AG04450 (cell line): ENCODE results near the gene SCGB1A1. TPM values are rescaled to one million over a fixed set of nuclear protein-coding genes. Genes with fewer than 3 reads are reported as not detected.

ENCODE experiments used
- CTCF ChIA-PET: fragments of 300-600, 350-600 bp; formaldehyde crosslinking; extraction: SDS; loops from one replicate; lab custom pipeline; 2022; ENCODE audit warnings: antibody characterized with exemption, inconsistent platforms; lab: Charles Lee
- POLR2A ChIA-PET: fragments of 350-600 bp; formaldehyde crosslinking; extraction: SDS; loops from one replicate; lab custom pipeline; 2021; ENCODE audit warnings: antibody characterized with exemption, inconsistent platforms; lab: Yijun Ruan, JAX
- DNase-seq: peaks from one replicate; pipeline ENCODE4 v3.0.0-alpha.2; 2011; ENCODE audit warnings: low read depth, low spot score
- H3K27ac ChIP-seq: one replicate; pipeline ENCODE4 v1.5.1; 2012; ENCODE audit warnings: low read depth, low read length, control low read depth
- H3K27me3 ChIP-seq: one replicate; pipeline ENCODE4 v1.6.0; 2012; ENCODE audit warnings: low read length; ENCODE audit not compliant: control insufficient read depth, insufficient read depth
- H3K4me3 ChIP-seq: 2 replicates; pipeline ENCODE4 v1.5.1; 2011; ENCODE audit warnings: mild to moderate bottlenecking, low read depth, low read length, control low read depth
- H3K9me3 ChIP-seq: 2 replicates; pipeline ENCODE4 v1.5.1; 2012; ENCODE audit warnings: low read length; ENCODE audit not compliant: control insufficient read depth, insufficient read depth
- CTCF ChIP-seq: IDR thresholded peaks from 2 replicates; pipeline ENCODE4 v1.5.1; 2011; ENCODE audit warnings: low read depth, low read length, control low read depth, inconsistent platforms
- polyA plus RNA-seq: library from polyadenylated mRNA; depleted of rRNA; stranded (reverse); fragments of >200 nt; gene quantifications from 2 replicates; pipeline ENCODE4 v1.2.3, GENCODE V29; 2011

The SCGB1A1 gene
- polyA plus RNA-seq, 1 experiment = not detected

GRCh38 chr11:62392506-62392905 is 26.3 kb upstream of the SCGB1A1 start:
- TF ChIP-seq CTCF = no peak
- H3K4me3 ChIP-seq = no peak overlapping the region
- peaks cover 8% of the 10 kb centered on the region for H3K27me3 ChIP-seq
- ChIA-PET POLR2A (no interaction called here), CTCF (interaction anchor here (0.8 to 5.4 kb wide), 5 partner anchors 32 to 303 kb away, joined by 3 to 120 read pairs (median 3); no protein-coding TSS in a partner anchor)
- no peaks in the 10 kb centered on the region for H3K9me3 ChIP-seq
- H3K27ac ChIP-seq = no peak overlapping the region
- no peak for DNase-seq

GRCh38 chr11:62393061-62393611 is 25.7 kb upstream of the SCGB1A1 start:
- ChIA-PET CTCF (interaction anchor here (0.6 to 5.4 kb wide), 8 partner anchors 32 to 409 kb away, joined by 3 to 120 read pairs (median 7); no protein-coding TSS in a partner anchor), POLR2A (no interaction called here)
- DNase-seq = no peak
- no peak overlapping the region for H3K4me3 ChIP-seq
- H3K27me3 ChIP-seq = peaks cover 8% of the 10 kb centered on the region
- H3K27ac ChIP-seq = no peak overlapping the region
- H3K9me3 ChIP-seq = no peaks in the 10 kb centered on the region
- peak; percentile 26; the same call in 1 of the 2 replicates for TF ChIP-seq CTCF

GRCh38 chr11:62393735-62394134 is 25.1 kb upstream of the SCGB1A1 start:
- no peak for DNase-seq
- CTCF ChIA-PET = interaction anchor here (0.6 to 5.4 kb wide), 9 partner anchors 150 to 408 kb away, joined by 3 to 120 read pairs (median 10); no protein-coding TSS in a partner anchor
- Histone ChIP-seq H3K27me3 (peaks cover 8% of the 10 kb centered on the region), H3K27ac (no peak overlapping the region), H3K4me3 (no peak overlapping the region), H3K9me3 (no peaks in the 10 kb centered on the region)
- TF ChIP-seq CTCF = no peak
- POLR2A ChIA-PET = no interaction called here

GRCh38 chr11:62394825-62395538 is 23.9 kb upstream of the SCGB1A1 start:
- POLR2A ChIA-PET = interaction anchor here (0.8 to 2.0 kb wide), 13 partner anchors 145 to 446 kb away, joined by 3 to 19 read pairs (median 3); partner anchors contain the start of genes AHNAK, B3GAT3, C11orf98 and CSKMT
- Histone ChIP-seq H3K27me3 (peaks cover 4% of the 10 kb centered on the region), H3K4me3 (peak overlapping the region; percentile 53), H3K9me3 (no peaks in the 10 kb centered on the region), H3K27ac (no peak overlapping the region)
- peak; percentile 68 for DNase-seq
- CTCF ChIA-PET = interaction anchor here (0.5 to 5.4 kb wide), 50 partner anchors 12 to 560 kb away, joined by 3 to 120 read pairs (median 4); partner anchors contain the start of genes AHNAK, B3GAT3, MTA2 and SCGB1A1
- TF ChIP-seq CTCF = peak; percentile 67
